Loucy (cell line): Measurements from ENCODE around the gene N4BP2L2.

ENCODE experiments used
- CTCF ChIP-seq: fragments of 200-600 bp; sonication (generic); conservative IDR thresholded peaks from 2 replicates; pipeline ENCODE4 v1.5.1; 2014; ENCODE audit warnings: mild to moderate bottlenecking, antibody characterized with exemption, low read length
- EZH2phosphoT487 ChIP-seq: fragments of 200-600 bp; IDR thresholded peaks from 2 replicates; pipeline ENCODE4 v1.6.1; 2018; ENCODE audit warnings: antibody characterized with exemption, mild to moderate bottlenecking, moderate library complexity, borderline replicate concordance

- TF ChIP-seq CTCF (no peak), EZH2phosphoT487 (no peak)
Observed at GRCh38 chr13:32585550-32586079, 47.0 kb upstream of the N4BP2L2 start.
